ENCODE data around the gene CCDC142.
A peak's percentile ranks its signal among the peaks of the same experiment; 100 is the strongest.

GRCh38 chr2:74497777-74498499 is 15.1 kb upstream of the CCDC142 start:
- TF ChIP-seq NRF1 (IDR thresholded peaks at IDR 0.05; ENCODE audit: low read depth, low read length) (no peak), CTCF (IDR thresholded peaks at IDR 0.05) (no peak), TCF12 (IDR thresholded peaks at IDR 0.05) (no peak), EZH2phosphoT487 (IDR thresholded peaks at IDR 0.05; ENCODE audit: borderline replicate concordance, low read depth) (no peak), TEAD4 (IDR thresholded peaks at IDR 0.05; ENCODE audit: borderline replicate concordance, insufficient read depth) (no peak), USF2 (IDR thresholded peaks at IDR 0.05; ENCODE audit: borderline replicate concordance, low read depth, low read length) (no peak), RCOR1 (IDR thresholded peaks at IDR 0.05; ENCODE audit: low read length) (no peak), TAF1 (IDR thresholded peaks at IDR 0.05; ENCODE audit: borderline replicate concordance, low read depth, low read length) (no peak), YY1 (IDR thresholded peaks at IDR 0.05; ENCODE audit: low read depth) (no peak), POLR2AphosphoS5 (IDR thresholded peaks at IDR 0.05; ENCODE audit: low read depth, low read length) (0 out of 2 replicates have a peak, but pooled peaks have one; percentile 18), GABPA (IDR thresholded peaks at IDR 0.05; ENCODE audit: low read depth) (no peak), JUND (IDR thresholded peaks at IDR 0.05) (no peak), REST (IDR thresholded peaks at IDR 0.05; ENCODE audit: low read depth, low read length) (no peak)

Measured in SK-N-SH (cell line).